Ishikawa (cell line): ENCODE results near the gene RTN1.

Experiments
- CEBPB ChIP-seq: IDR thresholded peaks from 2 replicates; pipeline ENCODE4 v1.6.1; 2012
- CREB1 ChIP-seq: IDR thresholded peaks from 2 replicates; pipeline ENCODE4 v1.6.1; 2012; ENCODE audit warnings: low read depth
- EGR1 ChIP-seq: IDR thresholded peaks from 2 replicates; pipeline ENCODE4 v1.6.1; 2012
- EP300 ChIP-seq: IDR thresholded peaks from 2 replicates; pipeline ENCODE4 v1.6.1; 2012; ENCODE audit warnings: borderline replicate concordance
- FOXM1 ChIP-seq: IDR thresholded peaks from 2 replicates; pipeline ENCODE4 v1.6.1; 2012; ENCODE audit warnings: low read depth, borderline replicate concordance
- NFIC ChIP-seq: IDR thresholded peaks from 2 replicates; pipeline ENCODE4 v1.6.1; 2012
- RAD21 ChIP-seq: IDR thresholded peaks from 2 replicates; pipeline ENCODE4 v1.6.1; 2012; ENCODE audit warnings: low read depth
- TAF1 ChIP-seq: IDR thresholded peaks from 2 replicates; pipeline ENCODE4 v1.6.1; 2012; ENCODE audit warnings: low read depth, mild to moderate bottlenecking
- TCF12 ChIP-seq: IDR thresholded peaks from 2 replicates; pipeline ENCODE4 v1.6.1; 2012; ENCODE audit warnings: low read depth
- TEAD4 ChIP-seq: IDR thresholded peaks from 2 replicates; pipeline ENCODE4 v1.6.1; 2012
- YY1 ChIP-seq: IDR thresholded peaks from 2 replicates; pipeline ENCODE4 v1.6.1; 2012; ENCODE audit warnings: low read depth
- ZBTB7A ChIP-seq: IDR thresholded peaks from 2 replicates; pipeline ENCODE4 v1.6.1; 2012; ENCODE audit warnings: low read depth
- TF ChIP-seq, protein P1 (sequence below): IDR thresholded peaks from 2 replicates; pipeline ENCODE4 v1.6.1; 2012
- TF ChIP-seq, protein P2 (sequence below): IDR thresholded peaks from 2 replicates; pipeline ENCODE4 v1.6.1; 2012
- TF ChIP-seq, protein P3 (sequence below): IDR thresholded peaks from 2 replicates; pipeline ENCODE4 v1.6.1; 2012; ENCODE audit warnings: low read depth, mild to moderate bottlenecking

Gene RTN1

DNA sequence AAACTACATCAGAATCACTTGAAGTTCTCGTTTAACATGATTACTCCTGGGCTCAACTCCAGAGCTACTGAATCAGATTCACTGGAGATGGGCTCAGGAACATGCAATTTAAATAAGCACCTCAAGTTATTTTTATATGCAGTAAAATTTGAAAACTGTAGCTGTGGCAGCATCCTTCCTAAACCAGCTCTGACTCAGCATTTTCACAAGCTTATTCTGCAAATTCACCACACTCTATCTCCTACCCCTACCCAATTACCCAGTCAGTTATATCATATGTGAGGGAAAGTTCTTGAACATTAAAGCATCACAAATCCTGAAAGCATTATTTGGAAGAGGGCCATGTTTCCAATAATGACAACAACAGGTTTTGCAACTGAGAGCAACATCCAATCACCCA lies 25.1 kb upstream of the RTN1 start:
- TF ChIP-seq FOXM1 (no peak), CREB1 (no peak), CEBPB (no peak), ZBTB7A (no peak), TCF12 (no peak), TEAD4 (no peak), EP300 (no peak), YY1 (no peak), TAF1 (no peak), NFIC (no peak), RAD21 (no peak), EGR1 (no peak)
- TF ChIP-seq, protein P1, sequence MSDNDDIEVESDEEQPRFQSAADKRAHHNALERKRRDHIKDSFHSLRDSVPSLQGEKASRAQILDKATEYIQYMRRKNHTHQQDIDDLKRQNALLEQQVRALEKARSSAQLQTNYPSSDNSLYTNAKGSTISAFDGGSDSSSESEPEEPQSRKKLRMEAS, result no peak
- TF ChIP-seq, protein P2, sequence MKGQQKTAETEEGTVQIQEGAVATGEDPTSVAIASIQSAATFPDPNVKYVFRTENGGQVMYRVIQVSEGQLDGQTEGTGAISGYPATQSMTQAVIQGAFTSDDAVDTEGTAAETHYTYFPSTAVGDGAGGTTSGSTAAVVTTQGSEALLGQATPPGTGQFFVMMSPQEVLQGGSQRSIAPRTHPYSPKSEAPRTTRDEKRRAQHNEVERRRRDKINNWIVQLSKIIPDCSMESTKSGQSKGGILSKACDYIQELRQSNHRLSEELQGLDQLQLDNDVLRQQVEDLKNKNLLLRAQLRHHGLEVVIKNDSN, result no peak
- TF ChIP-seq, protein P3, sequence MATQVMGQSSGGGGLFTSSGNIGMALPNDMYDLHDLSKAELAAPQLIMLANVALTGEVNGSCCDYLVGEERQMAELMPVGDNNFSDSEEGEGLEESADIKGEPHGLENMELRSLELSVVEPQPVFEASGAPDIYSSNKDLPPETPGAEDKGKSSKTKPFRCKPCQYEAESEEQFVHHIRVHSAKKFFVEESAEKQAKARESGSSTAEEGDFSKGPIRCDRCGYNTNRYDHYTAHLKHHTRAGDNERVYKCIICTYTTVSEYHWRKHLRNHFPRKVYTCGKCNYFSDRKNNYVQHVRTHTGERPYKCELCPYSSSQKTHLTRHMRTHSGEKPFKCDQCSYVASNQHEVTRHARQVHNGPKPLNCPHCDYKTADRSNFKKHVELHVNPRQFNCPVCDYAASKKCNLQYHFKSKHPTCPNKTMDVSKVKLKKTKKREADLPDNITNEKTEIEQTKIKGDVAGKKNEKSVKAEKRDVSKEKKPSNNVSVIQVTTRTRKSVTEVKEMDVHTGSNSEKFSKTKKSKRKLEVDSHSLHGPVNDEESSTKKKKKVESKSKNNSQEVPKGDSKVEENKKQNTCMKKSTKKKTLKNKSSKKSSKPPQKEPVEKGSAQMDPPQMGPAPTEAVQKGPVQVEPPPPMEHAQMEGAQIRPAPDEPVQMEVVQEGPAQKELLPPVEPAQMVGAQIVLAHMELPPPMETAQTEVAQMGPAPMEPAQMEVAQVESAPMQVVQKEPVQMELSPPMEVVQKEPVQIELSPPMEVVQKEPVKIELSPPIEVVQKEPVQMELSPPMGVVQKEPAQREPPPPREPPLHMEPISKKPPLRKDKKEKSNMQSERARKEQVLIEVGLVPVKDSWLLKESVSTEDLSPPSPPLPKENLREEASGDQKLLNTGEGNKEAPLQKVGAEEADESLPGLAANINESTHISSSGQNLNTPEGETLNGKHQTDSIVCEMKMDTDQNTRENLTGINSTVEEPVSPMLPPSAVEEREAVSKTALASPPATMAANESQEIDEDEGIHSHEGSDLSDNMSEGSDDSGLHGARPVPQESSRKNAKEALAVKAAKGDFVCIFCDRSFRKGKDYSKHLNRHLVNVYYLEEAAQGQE, result no peak

DNA sequence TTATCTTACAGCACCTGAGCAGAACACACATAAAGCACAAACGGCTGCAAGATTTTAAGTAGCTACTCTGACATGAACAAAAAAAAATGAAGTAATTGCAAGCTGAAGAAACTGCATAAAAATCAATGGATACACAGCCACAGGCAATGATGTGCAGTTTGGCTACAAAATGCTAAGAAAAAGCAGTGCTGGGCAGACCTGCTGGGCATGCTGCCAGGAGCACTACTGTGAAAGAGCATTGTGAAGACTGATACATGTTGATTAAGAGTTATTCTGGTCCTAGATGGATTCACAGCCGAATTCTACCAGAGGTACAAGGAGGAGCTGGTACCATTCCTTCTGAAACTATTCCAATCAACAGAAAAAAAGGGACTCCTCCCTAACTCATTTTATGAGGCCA lies 20.1 kb upstream of the RTN1 start:
- TF ChIP-seq FOXM1, result no peak
- no peak for TF ChIP-seq TCF12
- no peak for TF ChIP-seq TAF1

DNA sequence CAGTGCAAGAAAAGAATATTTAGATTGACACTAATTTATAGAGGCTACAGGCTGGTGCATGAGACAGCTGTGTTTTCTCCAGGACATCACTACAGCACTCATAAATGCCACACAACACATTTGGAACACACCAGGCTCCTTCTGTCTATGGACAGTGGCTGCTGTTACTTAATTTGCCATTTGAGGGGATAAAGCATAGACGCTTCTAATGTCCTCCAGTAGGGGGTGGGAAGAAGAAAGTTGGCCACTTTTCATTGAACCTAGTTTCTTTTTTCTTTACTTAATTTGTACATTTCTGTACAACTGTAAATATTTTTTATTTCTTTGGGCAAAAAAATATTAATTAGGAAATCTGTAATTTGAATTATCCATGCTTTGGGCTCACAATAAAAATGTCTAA lies 12.4 kb upstream of the RTN1 start:
- TF ChIP-seq YY1, result no peak
- TF ChIP-seq, protein P1, result no peak
- no peak for TF ChIP-seq ZBTB7A
- no peak for TF ChIP-seq TAF1
- no peak for TF ChIP-seq NFIC

DNA sequence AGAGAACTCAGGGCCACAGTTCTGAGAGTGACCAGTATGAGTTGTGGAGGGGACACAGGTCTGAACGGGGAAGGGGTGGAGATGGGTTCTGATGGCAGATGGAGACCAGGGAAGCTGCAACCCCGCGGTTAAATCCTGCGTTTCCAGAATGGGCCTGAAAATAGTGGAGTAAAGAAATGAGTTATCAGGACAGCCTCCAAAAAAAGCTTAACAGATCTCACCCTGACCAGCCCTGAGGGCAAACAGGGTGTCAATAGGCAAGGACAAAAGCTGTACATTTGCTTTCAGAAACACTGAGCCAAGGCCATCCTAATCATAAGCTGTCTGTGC lies 555 bp upstream of the RTN1 start:
- TF ChIP-seq RAD21, result no peak
- TF ChIP-seq TEAD4, result no peak
- no peak for TF ChIP-seq CEBPB
- TF ChIP-seq, protein P3, result no peak

DNA sequence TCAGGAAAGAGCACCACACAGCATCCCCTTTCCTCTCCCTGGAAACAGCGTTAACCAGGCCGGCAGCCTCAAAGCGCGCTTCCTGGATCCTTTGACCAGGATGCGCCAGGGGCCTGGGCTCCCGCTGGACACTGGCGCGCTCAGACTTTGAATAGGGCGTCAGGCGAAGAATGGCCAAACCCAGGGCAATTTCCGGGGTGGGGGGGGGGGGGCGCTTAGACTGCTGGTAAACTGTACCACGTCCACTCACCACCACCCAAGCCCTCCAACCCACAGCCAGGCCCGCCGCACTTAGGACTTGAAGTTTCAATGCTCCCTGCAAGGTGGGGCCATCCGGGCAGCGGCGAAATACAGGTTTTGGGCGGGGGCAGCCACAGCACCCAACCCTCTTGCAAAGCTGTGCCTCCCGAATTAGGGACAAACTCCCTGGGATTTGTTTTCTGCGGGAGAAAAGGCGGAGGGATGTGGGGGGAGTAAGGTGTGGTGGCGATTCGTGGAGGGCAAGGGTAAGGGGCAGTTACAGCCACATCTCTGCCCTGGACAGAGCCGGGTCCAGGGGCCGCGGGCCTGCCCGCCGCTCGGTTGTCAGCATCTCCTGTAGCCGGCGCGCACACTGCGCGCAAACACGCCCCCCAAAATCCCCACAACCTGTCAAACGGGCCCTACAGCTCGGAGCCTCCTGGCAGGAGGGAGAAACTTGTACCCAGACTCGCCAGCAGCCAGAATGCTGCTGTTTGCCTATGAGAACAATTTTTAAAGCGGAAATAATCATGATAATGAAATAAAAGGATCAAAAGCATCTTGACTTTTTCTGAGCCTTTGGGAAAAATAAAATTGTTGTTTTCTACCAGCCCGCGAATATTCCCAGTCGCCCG lies 958 bp downstream of the RTN1 start:
- no peak for TF ChIP-seq NFIC
- TF ChIP-seq YY1, result no peak
- TF ChIP-seq, protein P3, result no peak

DNA sequence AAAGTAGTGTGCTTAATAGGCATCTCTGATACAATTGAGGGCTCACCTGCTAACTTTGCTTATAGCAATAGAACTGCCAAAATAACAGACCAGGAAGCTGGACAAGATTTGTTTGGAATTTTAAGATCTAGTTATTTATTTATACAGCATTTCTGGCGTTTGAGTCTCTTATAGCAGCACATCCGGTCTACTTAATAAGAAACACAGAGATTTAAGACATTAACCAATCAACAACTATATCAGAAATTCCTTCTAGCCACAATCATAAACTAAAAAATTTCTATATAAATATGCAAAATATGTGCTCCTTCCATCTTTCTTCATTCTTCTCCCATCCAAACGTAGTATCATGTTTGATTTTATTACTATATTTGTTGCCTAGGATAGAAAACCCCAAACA lies 2.6 kb downstream of the RTN1 start:
- no peak for TF ChIP-seq RAD21
- TF ChIP-seq, protein P3, result no peak
- no peak for TF ChIP-seq ZBTB7A
- TF ChIP-seq, protein P1, result no peak
- no peak for TF ChIP-seq YY1
- TF ChIP-seq NFIC, result no peak
- TF ChIP-seq TCF12, result no peak
- TF ChIP-seq TEAD4, result no peak
- no peak for TF ChIP-seq EGR1
- TF ChIP-seq EP300, result no peak
- no peak for TF ChIP-seq TAF1
- TF ChIP-seq, protein P2, result no peak
- no peak for TF ChIP-seq FOXM1
- TF ChIP-seq CREB1, result no peak
- TF ChIP-seq CEBPB, result no peak
